Suprapubic skin (tissue), 4 donors: ENCODE results near the gene ARMC2. TPM values are rescaled to one million over a fixed set of nuclear protein-coding genes. Genes with fewer than 3 reads are reported as not detected.

Source experiments
- DNase-seq, 2 donors: peaks; one replicate each; pipeline ENCODE4 v3.0.0-alpha.2; 2019; ENCODE audit warnings: low spot score in 2 of 2
- H3K27ac ChIP-seq: fragments of 200-600 bp; sonication (generic); one replicate; pipeline ENCODE4 v1.5.1; 2019
- H3K27me3 ChIP-seq: fragments of 200-600 bp; sonication (generic); one replicate; pipeline ENCODE4 v1.5.1; 2019
- H3K36me3 ChIP-seq: fragments of 200-600 bp; sonication (generic); one replicate; pipeline ENCODE4 v1.5.1; 2019
- H3K4me1 ChIP-seq: fragments of 200-600 bp; sonication (generic); one replicate; pipeline ENCODE4 v1.5.1; 2019
- H3K4me3 ChIP-seq: fragments of 200-600 bp; sonication (generic); one replicate; pipeline ENCODE4 v1.5.1; 2019; ENCODE audit warnings: mild to moderate bottlenecking
- H3K9me3 ChIP-seq: fragments of 200-600 bp; sonication (generic); one replicate; pipeline ENCODE4 v1.5.1; 2019
- CTCF ChIP-seq, 2 donors: fragments of 200-600 bp in 1 of 2; fragments of 450-650 bp in 1 of 2; sonication (generic) in 1 of 2; IDR thresholded peaks; one replicate each; pipeline ENCODE4 v1.5.1; 2016 to 2019; ENCODE audit warnings: antibody characterized with exemption in 2 of 2, mild to moderate bottlenecking in 1 of 2, moderate library complexity in 1 of 2
- EP300 ChIP-seq: sonication (generic); formaldehyde crosslinking; IDR thresholded peaks from one replicate; pipeline ENCODE4 v1.6.1; 2017; ENCODE audit warnings: antibody characterized with exemption
- POLR2A ChIP-seq, 2 donors: fragments of 450-650 bp; IDR thresholded peaks; one replicate each; pipeline ENCODE4 v1.6.1; 2017; ENCODE audit warnings: antibody characterized with exemption in 2 of 2, mild to moderate bottlenecking in 2 of 2, moderate library complexity in 2 of 2
- POLR2AphosphoS5 ChIP-seq, 3 donors: sonication (generic); formaldehyde crosslinking; IDR thresholded peaks; one replicate each; pipeline ENCODE4 v1.6.1; 2017; ENCODE audit warnings: antibody characterized with exemption in 3 of 3
- WGBS: methylation state at CpG from one replicate; pipeline ENCODE4 v1.1.5; 2018; 5-methylcytosine and 5-hydroxymethylcytosine counted together
- total RNA-seq, 4 donors: library from RNA; depleted of rRNA; stranded (reverse); fragments of >200 nt; gene quantifications; one replicate each; pipeline ENCODE4 v1.1.0, GENCODE V29; 2016

The ARMC2 gene
- total RNA-seq, 4 donors from 2014 or later: 1.9 to 9.5 (median 3.6) TPM

- no peak for DNase-seq
- Histone ChIP-seq H3K4me1 (peaks cover 29% of the 10 kb centered on the region), H3K9me3 (no peaks in the 10 kb centered on the region), H3K27ac (no peak overlapping the region), H3K27me3 (no peaks in the 10 kb centered on the region), H3K4me3 (no peak overlapping the region), H3K36me3 (no peaks in the 10 kb centered on the region)
- TF ChIP-seq POLR2AphosphoS5 (IDR thresholded peaks at IDR 0.05): no peak
- 86% methylated on average over 2 of the region's 2 CpGs for WGBS
Observed at GRCh38 chr6:108801366-108801765, 46.9 kb upstream of the ARMC2 start.

GRCh38 chr6:108803982-108804490 is 44.2 kb upstream of the ARMC2 start:
- H3K9me3 ChIP-seq: no peaks in the 10 kb centered on the region
- TF ChIP-seq POLR2A (IDR thresholded peaks at IDR 0.05): no peak
- no peak for TF ChIP-seq CTCF (IDR thresholded peaks at IDR 0.05)
- no peak for TF ChIP-seq POLR2AphosphoS5 (IDR thresholded peaks at IDR 0.05)
- no peak for TF ChIP-seq EP300
- H3K4me3 ChIP-seq: no peak overlapping the region
- DNase-seq: no peak
- H3K27me3 ChIP-seq: no peaks in the 10 kb centered on the region
- no peak overlapping the region for H3K27ac ChIP-seq
- peaks cover 15% of the 10 kb centered on the region for H3K4me1 ChIP-seq
- 92% methylated on average over 6 of the region's 6 CpGs for WGBS
- no peaks in the 10 kb centered on the region for H3K36me3 ChIP-seq

GRCh38 chr6:108804956-108805355 is 43.3 kb upstream of the ARMC2 start:
- Histone ChIP-seq H3K36me3 (no peaks in the 10 kb centered on the region), H3K4me3 (no peak overlapping the region), H3K27me3 (no peaks in the 10 kb centered on the region), H3K27ac (no peak overlapping the region), H3K4me1 (peaks cover 12% of the 10 kb centered on the region), H3K9me3 (no peaks in the 10 kb centered on the region)
- 91% methylated on average over 6 of the region's 6 CpGs for WGBS
- no peak for DNase-seq
- TF ChIP-seq POLR2A (IDR thresholded peaks at IDR 0.05) (no peak), EP300 (no peak), CTCF (IDR thresholded peaks at IDR 0.05) (no peak)

- no peak for DNase-seq
- Histone ChIP-seq H3K4me3 (no peak overlapping the region), H3K36me3 (no peaks in the 10 kb centered on the region), H3K27me3 (no peaks in the 10 kb centered on the region), H3K27ac (no peak overlapping the region), H3K9me3 (no peaks in the 10 kb centered on the region), H3K4me1 (peaks cover 5% of the 10 kb centered on the region)
- 50% methylated on average over 5 of the region's 5 CpGs for WGBS
- no peak for TF ChIP-seq POLR2A (IDR thresholded peaks at IDR 0.05)
- no peak for TF ChIP-seq POLR2AphosphoS5 (IDR thresholded peaks at IDR 0.05)
- TF ChIP-seq CTCF (IDR thresholded peaks at IDR 0.05): no peak
- no peak for TF ChIP-seq EP300
Observed at GRCh38 chr6:108805611-108806167, 42.5 kb upstream of the ARMC2 start.

GRCh38 chr6:108806171-108806570 is 42.1 kb upstream of the ARMC2 start:
- TF ChIP-seq POLR2AphosphoS5 (IDR thresholded peaks at IDR 0.05): no peak
- no peak for TF ChIP-seq CTCF (IDR thresholded peaks at IDR 0.05)
- no peak for TF ChIP-seq POLR2A (IDR thresholded peaks at IDR 0.05)
- no peak for TF ChIP-seq EP300
- 61% methylated on average over 3 of the region's 3 CpGs for WGBS
- Histone ChIP-seq H3K27ac (no peak overlapping the region), H3K36me3 (no peaks in the 10 kb centered on the region), H3K9me3 (no peaks in the 10 kb centered on the region), H3K4me3 (no peak overlapping the region), H3K4me1 (peaks cover under 1% of the 10 kb centered on the region), H3K27me3 (no peaks in the 10 kb centered on the region)
- DNase-seq: no peak

GRCh38 chr6:108806665-108807064 is 41.6 kb upstream of the ARMC2 start:
- Histone ChIP-seq H3K27ac (no peak overlapping the region), H3K9me3 (no peaks in the 10 kb centered on the region), H3K27me3 (no peaks in the 10 kb centered on the region), H3K4me3 (no peak overlapping the region), H3K36me3 (no peaks in the 10 kb centered on the region), H3K4me1 (no peaks in the 10 kb centered on the region)
- TF ChIP-seq POLR2A (IDR thresholded peaks at IDR 0.05) (no peak), POLR2AphosphoS5 (IDR thresholded peaks at IDR 0.05) (no peak), EP300 (no peak), CTCF (IDR thresholded peaks at IDR 0.05) (no peak)
- DNase-seq: no peak
- WGBS: 93% methylated on average over 4 of the region's 4 CpGs
